Trophoblast cell (in vitro differentiated cells and primary cell): ENCODE results near the gene C12orf76.
A peak's percentile ranks its signal among the peaks of the same experiment; 100 is the strongest.

Experiments
- DNase-seq, 2 donors: peaks; one replicate each; pipeline ENCODE4 v3.0.0-alpha.2; 2016
- H2AFZ ChIP-seq: 2 replicates; pipeline ENCODE4 v1.6.1; 2013; ENCODE audit warnings: low read length, moderate library complexity, mild to moderate bottlenecking; ENCODE audit not compliant: insufficient read depth, poor library complexity
- H2AK5ac ChIP-seq: 2 replicates; pipeline ENCODE4 v1.6.1; 2013; ENCODE audit warnings: mild to moderate bottlenecking, low read length
- H2BK120ac ChIP-seq: 2 replicates; pipeline ENCODE4 v1.6.1; 2013; ENCODE audit warnings: low read length, mild to moderate bottlenecking, moderate library complexity; ENCODE audit not compliant: insufficient read depth, poor library complexity
- H2BK12ac ChIP-seq: 2 replicates; pipeline ENCODE4 v1.6.1; 2013; ENCODE audit warnings: mild to moderate bottlenecking, low read length, moderate library complexity
- H2BK5ac ChIP-seq: 2 replicates; pipeline ENCODE4 v1.6.1; 2013; ENCODE audit warnings: low read length, low read depth, moderate library complexity, mild to moderate bottlenecking; ENCODE audit not compliant: poor library complexity
- H3K14ac ChIP-seq: 2 replicates; pipeline ENCODE4 v1.6.1; 2013; ENCODE audit warnings: mild to moderate bottlenecking, low read length
- H3K18ac ChIP-seq: 2 replicates; pipeline ENCODE4 v1.6.1; 2013; ENCODE audit warnings: mild to moderate bottlenecking, low read length
- H3K23ac ChIP-seq: 2 replicates; pipeline ENCODE4 v1.6.1; 2013; ENCODE audit warnings: low read length
- H3K27ac ChIP-seq: 2 replicates; pipeline ENCODE4 v1.5.1; 2013; ENCODE audit warnings: low read depth, mild to moderate bottlenecking, inconsistent platforms, low read length, moderate library complexity
- H3K27me3 ChIP-seq: 2 replicates; pipeline ENCODE4 v1.6.1; 2013; ENCODE audit warnings: inconsistent platforms, mild to moderate bottlenecking, low read length, moderate library complexity; ENCODE audit not compliant: insufficient read depth
- H3K36me3 ChIP-seq, 2 experiments: 1 replicate in 1 of 2; 2 replicates in 1 of 2; pipeline ENCODE4 v1.6.1; 2013; ENCODE audit warnings: low read length in 2 of 2, mild to moderate bottlenecking in 2 of 2, moderate library complexity in 1 of 2; ENCODE audit not compliant: insufficient read depth in 2 of 2, control insufficient read depth in 1 of 2
- H3K4ac ChIP-seq: 2 replicates; pipeline ENCODE4 v1.6.1; 2013; ENCODE audit warnings: low read depth, mild to moderate bottlenecking, low read length, moderate library complexity
- H3K4me1 ChIP-seq, 2 experiments: 1 replicate in 1 of 2; 2 replicates in 1 of 2; pipeline ENCODE4 v1.6.1; 2013; ENCODE audit warnings: low read length in 2 of 2, mild to moderate bottlenecking in 2 of 2, moderate library complexity in 1 of 2; ENCODE audit not compliant: insufficient read depth in 2 of 2, control insufficient read depth in 1 of 2
- H3K4me2 ChIP-seq: 2 replicates; pipeline ENCODE4 v1.6.1; 2013; ENCODE audit warnings: inconsistent platforms, mild to moderate bottlenecking, low read length, moderate library complexity
- H3K4me3 ChIP-seq: 2 replicates; pipeline ENCODE4 v1.5.1; 2013; ENCODE audit warnings: mild to moderate bottlenecking, low read depth, low read length, inconsistent platforms
- H3K79me1 ChIP-seq: one replicate; pipeline ENCODE4 v1.6.1; 2013; ENCODE audit warnings: low read length
- H3K79me2 ChIP-seq: 2 replicates; pipeline ENCODE4 v1.6.1; 2013; ENCODE audit warnings: low read length, mild to moderate bottlenecking; ENCODE audit not compliant: control insufficient read depth, insufficient read depth, poor library complexity
- H3K9ac ChIP-seq: 2 replicates; pipeline ENCODE4 v1.6.1; 2013; ENCODE audit warnings: mild to moderate bottlenecking, low read length
- H3K9me3 ChIP-seq: 2 replicates; pipeline ENCODE4 v1.6.1; 2013; ENCODE audit warnings: low read depth, mild to moderate bottlenecking, control low read depth, inconsistent platforms, low read length; ENCODE audit not compliant: insufficient read depth
- H4K12ac ChIP-seq: 2 replicates; pipeline ENCODE4 v1.6.1; 2013; ENCODE audit warnings: low read depth, mild to moderate bottlenecking, low read length, moderate library complexity
- H4K8ac ChIP-seq: 2 replicates; pipeline ENCODE4 v1.6.1; 2013; ENCODE audit warnings: low read depth, mild to moderate bottlenecking, low read length, moderate library complexity
- H4K91ac ChIP-seq: one replicate; pipeline ENCODE4 v1.6.1; 2013; ENCODE audit warnings: low read depth, mild to moderate bottlenecking, low read length, moderate library complexity
- WGBS: extraction: QIAGEN DNeasy Blood & Tissue Kit; methylation state at CpG from one replicate; pipeline ENCODE4 v1.1.7; 2013; ENCODE audit warnings: missing lambda C conversion rate; ENCODE audit not compliant: insufficient read length, insufficient coverage; ENCODE audit errors: extremely low coverage; 5-methylcytosine and 5-hydroxymethylcytosine counted together

C12orf76 gene

DNA sequence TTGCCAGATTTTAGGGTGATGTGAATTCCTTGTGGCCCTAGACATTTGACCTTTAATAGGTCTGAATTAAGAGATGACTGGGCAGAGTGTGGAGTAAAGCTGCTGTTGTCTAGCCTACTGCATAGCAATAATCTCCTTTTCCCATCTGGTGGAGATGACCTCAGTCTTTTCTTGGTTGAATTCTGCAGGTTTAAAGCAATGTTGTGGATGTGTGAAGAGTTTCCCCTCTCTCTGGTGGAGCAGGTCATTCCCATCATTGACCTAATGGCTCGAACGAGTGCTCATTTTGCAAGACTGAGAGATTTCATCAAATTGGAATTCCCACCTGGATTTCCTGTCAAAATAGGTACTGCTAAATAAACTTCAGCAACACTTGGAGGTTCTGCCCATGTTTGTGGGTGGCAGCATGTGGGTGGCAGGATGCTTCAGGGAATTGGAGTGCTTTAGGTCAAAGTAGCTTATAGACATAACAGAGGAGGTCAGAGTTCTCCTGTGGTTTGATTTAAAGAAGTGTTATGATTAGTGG lies 19.0 kb downstream of the C12orf76 start:
- Histone ChIP-seq H2AK5ac (no peak overlapping the region), H4K91ac (no peak overlapping the region), H3K14ac (no peak overlapping the region), H3K79me2 (no peaks in the 10 kb centered on the region), H2AFZ (no peak overlapping the region), H3K23ac (no peak overlapping the region), H3K18ac (no peak overlapping the region), H4K12ac (no peak overlapping the region), H3K4me3 (no peak overlapping the region), H3K9ac (no peak overlapping the region), H3K4ac (no peak overlapping the region), H4K8ac (no peak overlapping the region), H3K4me1 (no peaks in the 10 kb centered on the region), H2BK120ac (no peak overlapping the region), H3K79me1 (no peaks in the 10 kb centered on the region), H3K27ac (no peak overlapping the region), H2BK12ac (no peak overlapping the region), H3K9me3 (no peaks in the 10 kb centered on the region), H2BK5ac (no peak overlapping the region), H3K4me2 (no peak overlapping the region), H3K36me3 (peaks cover 6 to 12% of the 10 kb centered on the region in 2 experiments), H3K27me3 (no peaks in the 10 kb centered on the region)
- peak; percentile 31 to 55 for DNase-seq
- WGBS = no CpG with 5 or more reads among the region's 2 CpGs

DNA sequence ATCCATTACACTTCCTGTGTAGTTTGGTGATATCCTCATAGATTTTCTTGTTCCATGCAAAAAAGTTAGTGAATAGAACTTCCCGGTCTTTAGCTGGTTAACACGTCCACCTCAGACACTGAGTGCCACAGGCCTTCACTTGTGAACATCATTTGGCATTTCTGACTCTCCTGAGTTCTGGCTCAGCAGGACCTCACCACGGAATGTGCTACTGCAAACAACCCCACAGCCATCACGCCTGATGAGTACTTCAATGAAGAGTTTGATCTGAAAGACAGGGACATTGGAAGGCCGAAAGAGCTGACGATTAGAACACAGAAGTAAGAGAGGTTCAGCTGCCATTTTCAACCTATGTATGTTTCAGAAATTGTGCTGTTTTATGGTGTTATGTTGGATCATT lies 20.0 kb downstream of the C12orf76 start:
- H2BK12ac ChIP-seq = no peak overlapping the region
- H4K12ac ChIP-seq = no peak overlapping the region
- H3K4ac ChIP-seq = no peak overlapping the region
- H3K36me3 ChIP-seq = peaks cover 6 to 14% of the 10 kb centered on the region in 2 experiments
- H3K27ac ChIP-seq = no peak overlapping the region
- no peak overlapping the region for H3K14ac ChIP-seq
- no peak overlapping the region for H4K91ac ChIP-seq
- no peaks in the 10 kb centered on the region for H3K4me1 ChIP-seq
- H3K9ac ChIP-seq = no peak overlapping the region
- H3K18ac ChIP-seq = no peak overlapping the region
- WGBS = no CpG with 5 or more reads among the region's 6 CpGs
- no peaks in the 10 kb centered on the region for H3K79me2 ChIP-seq
- no peak for DNase-seq
- H3K4me2 ChIP-seq = no peak overlapping the region
- H3K9me3 ChIP-seq = no peaks in the 10 kb centered on the region
- H3K27me3 ChIP-seq = no peaks in the 10 kb centered on the region
- H3K79me1 ChIP-seq = no peaks in the 10 kb centered on the region
- no peak overlapping the region for H2BK120ac ChIP-seq
- no peak overlapping the region for H3K4me3 ChIP-seq
- H2AK5ac ChIP-seq = no peak overlapping the region
- no peak overlapping the region for H3K23ac ChIP-seq
- no peak overlapping the region for H2AFZ ChIP-seq
- no peak overlapping the region for H4K8ac ChIP-seq
- no peak overlapping the region for H2BK5ac ChIP-seq

DNA sequence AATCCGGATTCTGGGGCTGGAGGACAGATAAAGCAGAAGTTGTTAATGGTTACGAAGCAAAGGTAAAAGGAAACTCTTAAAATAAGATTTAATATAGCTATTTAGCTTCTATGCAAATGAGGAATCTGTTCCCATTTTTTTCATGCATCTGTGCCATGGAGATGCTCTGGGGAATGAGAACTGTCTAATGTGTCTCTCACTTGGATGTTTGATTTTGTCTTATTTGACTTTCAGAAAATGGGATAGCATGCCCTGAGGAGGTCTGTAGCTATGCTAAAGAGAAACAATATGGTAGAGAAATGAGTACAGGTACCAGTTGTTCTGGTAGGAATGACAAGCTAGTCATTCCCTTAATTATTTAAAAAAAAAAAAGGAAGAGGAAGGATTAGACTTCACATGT lies 24.3 kb downstream of the C12orf76 start:
- H2AFZ ChIP-seq = no peak overlapping the region
- no peak overlapping the region for H4K12ac ChIP-seq

DNA sequence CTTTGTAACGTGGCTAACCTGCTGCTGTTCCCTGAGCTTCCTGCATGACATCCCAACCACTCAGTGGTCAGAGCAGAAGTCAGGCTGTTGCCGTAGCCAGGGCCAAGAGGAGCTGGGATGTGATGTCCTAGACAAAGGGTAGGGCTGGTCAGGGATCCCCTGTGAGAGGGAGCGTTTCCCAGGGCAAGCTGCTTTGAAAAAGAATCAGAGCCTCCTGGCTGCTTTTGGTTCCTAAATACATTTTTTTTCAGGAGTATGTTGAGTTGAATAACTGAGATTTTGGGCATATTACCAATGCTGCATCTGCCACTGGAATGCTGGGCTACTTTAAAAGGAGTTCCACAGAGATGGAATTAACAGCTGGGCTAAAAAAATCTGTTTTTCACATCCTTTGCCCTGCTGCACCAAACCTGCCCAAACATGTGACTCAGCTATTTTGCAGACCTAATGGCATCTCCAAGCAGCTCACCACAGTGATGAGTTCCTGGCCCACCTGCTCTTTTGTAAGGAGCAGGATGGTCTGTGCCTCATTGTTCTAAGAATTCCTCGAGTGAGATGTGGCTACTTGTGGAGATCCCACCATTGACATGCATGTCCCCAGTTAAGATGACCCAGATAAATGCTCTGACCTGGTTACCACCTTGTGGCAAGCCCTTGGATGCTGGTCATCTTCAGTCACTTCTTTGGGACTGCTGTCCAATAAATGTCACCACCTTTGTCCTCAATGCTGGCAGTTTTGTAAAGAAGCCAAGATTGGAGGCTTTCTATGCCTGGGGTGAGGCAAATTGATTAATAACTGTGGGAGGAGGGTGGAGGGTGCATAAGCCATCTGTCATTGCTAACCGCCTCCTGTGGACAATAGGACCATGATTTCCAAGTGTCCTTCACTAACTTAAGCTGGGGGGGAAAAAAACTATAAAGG lies 25.0 kb downstream of the C12orf76 start:
- no peaks in the 10 kb centered on the region for H3K9me3 ChIP-seq
- no peak overlapping the region for H3K14ac ChIP-seq
- no peak overlapping the region for H2AK5ac ChIP-seq
- H3K27ac ChIP-seq = no peak overlapping the region
- no peak overlapping the region for H3K18ac ChIP-seq
- peaks cover 9 to 25% of the 10 kb centered on the region in 2 experiments for H3K36me3 ChIP-seq
- no peaks in the 10 kb centered on the region for H3K4me1 ChIP-seq
- DNase-seq = peak in 1 of 2 donors; percentile 63
- H3K27me3 ChIP-seq = no peaks in the 10 kb centered on the region
- no peak overlapping the region for H4K91ac ChIP-seq
- H2BK12ac ChIP-seq = no peak overlapping the region
- H4K12ac ChIP-seq = no peak overlapping the region
- H3K4me2 ChIP-seq = no peak overlapping the region
- H2BK120ac ChIP-seq = no peak overlapping the region
- no peak overlapping the region for H4K8ac ChIP-seq
- no peaks in the 10 kb centered on the region for H3K79me2 ChIP-seq
- no peak overlapping the region for H3K4ac ChIP-seq
- H3K79me1 ChIP-seq = no peaks in the 10 kb centered on the region
- no peak overlapping the region for H3K9ac ChIP-seq
- no CpG with 5 or more reads among the region's 5 CpGs for WGBS
- H2BK5ac ChIP-seq = no peak overlapping the region
- no peak overlapping the region for H2AFZ ChIP-seq
- H3K4me3 ChIP-seq = no peak overlapping the region
- no peak overlapping the region for H3K23ac ChIP-seq

More for the DNA sequence above, 24.3 kb downstream of the C12orf76 start:
- Histone ChIP-seq H3K9me3 (no peaks in the 10 kb centered on the region), H4K91ac (no peak overlapping the region), H3K79me2 (no peaks in the 10 kb centered on the region), H3K27me3 (no peaks in the 10 kb centered on the region), H3K4me1 (no peaks in the 10 kb centered on the region), H3K79me1 (no peaks in the 10 kb centered on the region), H3K4ac (no peak overlapping the region), H4K8ac (no peak overlapping the region), H3K23ac (no peak overlapping the region), H2BK5ac (no peak overlapping the region), H3K9ac (no peak overlapping the region), H3K4me3 (no peak overlapping the region), H2AK5ac (no peak overlapping the region), H2BK12ac (no peak overlapping the region), H3K14ac (no peak overlapping the region), H3K36me3 (peaks cover 10 to 22% of the 10 kb centered on the region in 2 experiments), H2BK120ac (no peak overlapping the region), H3K27ac (no peak overlapping the region), H3K4me2 (no peak overlapping the region), H3K18ac (no peak overlapping the region)
- DNase-seq = no peak
- no CpG with 5 or more reads among the region's 2 CpGs for WGBS
